ENCODE results near the gene MCU. TPM values are rescaled to one million over a fixed set of nuclear protein-coding genes. Genes with fewer than 3 reads are reported as not detected.

Gene MCU
- total RNA-seq, 1 experiment from 2014 or later: 37.2 TPM

GRCh38 chr10:72825163-72825562, 133.2 kb downstream of the MCU start (continued):
- no peak for TF ChIP-seq ZNF532 (CRISPR knock-in tag; IDR thresholded peaks at IDR 0.05; ENCODE audit: borderline replicate concordance)
- no peak for TF ChIP-seq CTCF (IDR thresholded peaks at IDR 0.05)
- no peak for TF ChIP-seq ZNF263 (CRISPR knock-in tag; IDR thresholded peaks at IDR 0.05; ENCODE audit: low read depth)
- TF ChIP-seq HMGXB4 (CRISPR knock-in tag; IDR thresholded peaks at IDR 0.05): no peak

GRCh38 chr10:72826346-72826745, 134.4 kb downstream of the MCU start:
- no peak for ATAC-seq
- Mint-ChIP-seq H3K4me1 (peaks cover 43% of the 10 kb centered on the region), H3K9me3 (peaks cover 19% of the 10 kb centered on the region), H3K27me3 (ENCODE audit: low read depth) (no peaks in the 10 kb centered on the region), H3K27ac (no peak overlapping the region), H3K36me3 (peaks cover 15% of the 10 kb centered on the region), H3K4me3 (no peak overlapping the region)
- TF ChIP-seq MAX (CRISPR knock-in tag; IDR thresholded peaks at IDR 0.05): no peak
- TF ChIP-seq NFATC4 (CRISPR knock-in tag; IDR thresholded peaks at IDR 0.05): no peak
- TF ChIP-seq GRHL2 (CRISPR knock-in tag; IDR thresholded peaks at IDR 0.05; ENCODE audit: insufficient replicate concordance, severe bottlenecking): no peak
- no peak for TF ChIP-seq E2F4 (CRISPR knock-in tag; IDR thresholded peaks at IDR 0.05; ENCODE audit: borderline replicate concordance, low read depth)
- TF ChIP-seq ZBTB21 (CRISPR knock-in tag; IDR thresholded peaks at IDR 0.05; ENCODE audit: borderline replicate concordance): no peak
- TF ChIP-seq GABPB1 (CRISPR knock-in tag; IDR thresholded peaks at IDR 0.05): no peak
- no peak for TF ChIP-seq ZNF281 (CRISPR knock-in tag; IDR thresholded peaks at IDR 0.05)
- TF ChIP-seq CBFB (CRISPR knock-in tag; IDR thresholded peaks at IDR 0.05; ENCODE audit: low read depth): no peak
- no peak for TF ChIP-seq SMAD4 (CRISPR knock-in tag; IDR thresholded peaks at IDR 0.05)
- no peak for TF ChIP-seq E2F5 (CRISPR knock-in tag; IDR thresholded peaks at IDR 0.05)
- no peak for TF ChIP-seq JUN (CRISPR knock-in tag; IDR thresholded peaks at IDR 0.05)
- no peak for TF ChIP-seq OVOL2 (CRISPR knock-in tag; IDR thresholded peaks at IDR 0.05; ENCODE audit: borderline replicate concordance)
- no peak for TF ChIP-seq ZNF232 (CRISPR knock-in tag; IDR thresholded peaks at IDR 0.05)
- no peak for TF ChIP-seq ZNF317 (CRISPR knock-in tag; IDR thresholded peaks at IDR 0.05; ENCODE audit: borderline replicate concordance, low read depth)
- TF ChIP-seq SMAD3 (CRISPR knock-in tag; IDR thresholded peaks at IDR 0.05; ENCODE audit: borderline replicate concordance): no peak
- TF ChIP-seq PRRX2 (CRISPR knock-in tag; IDR thresholded peaks at IDR 0.05): no peak
- no peak for TF ChIP-seq TP53 (CRISPR knock-in tag; IDR thresholded peaks at IDR 0.05)
- TF ChIP-seq NR3C1 (CRISPR knock-in tag; conservative IDR thresholded peaks at IDR 0.05; ENCODE audit: low read depth): no peak
- TF ChIP-seq NR2C2 (CRISPR knock-in tag; IDR thresholded peaks at IDR 0.05): no peak
- DNase-seq (ENCODE audit: low spot score): no peak
- ChIA-PET CTCF (no interaction called here), POLR2A (no interaction called here)
